Cardiac fibroblast (primary cell): ENCODE measurements around the gene MAST3.

Experiments
- DNase-seq, 2 donors: peaks; one replicate each; pipeline versions ENCODE4 v3.0.0 to v3.0.0-alpha.2; 2010; ENCODE audit warnings: low read depth in 2 of 2
- H3K4me3 ChIP-seq, 2 donors: replicated peaks in 1 of 2; 1 replicate in 1 of 2; 2 replicates in 1 of 2; pipeline ENCODE4 v1.5.1; 2011; ENCODE audit warnings: low read depth in 2 of 2, low read length in 2 of 2, mild to moderate bottlenecking in 2 of 2, moderate library complexity in 1 of 2
- CTCF ChIP-seq: IDR thresholded peaks from one replicate; pipeline ENCODE4 v1.5.1; 2011; ENCODE audit warnings: low read depth, mild to moderate bottlenecking, low read length, inconsistent platforms

The MAST3 gene

GRCh38 chr19:18170714-18171255 is 73.2 kb downstream of the MAST3 start:
- no peak for DNase-seq
- no peak overlapping the region for H3K4me3 ChIP-seq
- TF ChIP-seq CTCF = no peak

- DNase-seq = no peak
- H3K4me3 ChIP-seq = no peak overlapping the region
- no peak for TF ChIP-seq CTCF
Observed at GRCh38 chr19:18171605-18172327, 74.2 kb downstream of the MAST3 start.

- no peak overlapping the region for H3K4me3 ChIP-seq
- no peak for TF ChIP-seq CTCF
- no peak for DNase-seq
Observed at GRCh38 chr19:18172331-18173053, 74.9 kb downstream of the MAST3 start.

- peak in 1 of 2 donors; percentile 67 for DNase-seq
- peak overlapping the region; percentile 74 to 76 for H3K4me3 ChIP-seq
- TF ChIP-seq CTCF = no peak
Observed at GRCh38 chr19:18173054-18173571, 75.5 kb downstream of the MAST3 start.

- H3K4me3 ChIP-seq = peak within 1 kb of the TSS; percentile 74 to 76
- no peak for TF ChIP-seq CTCF
- DNase-seq = peak; percentile 43 to 55
Observed at GRCh38 chr19:18173572-18174288, 76.2 kb downstream of the MAST3 start, which contains the start of gene IFI30. Gene IFI30, plus strand, starts transcription at chr19:18173813. Its CDS starts 29 bp downstream, at chr19:18173842.

GRCh38 chr19:18174983-18175382 is 77.4 kb downstream of the MAST3 start:
- no peak overlapping the region for H3K4me3 ChIP-seq
- no peak for TF ChIP-seq CTCF
- DNase-seq = no peak
